Prostate gland (tissue), 2 donors: ENCODE results near the gene FNBP1L.

Experiments used
- CTCF ChIP-seq, 4 experiments: fragments of 200-600 bp in 2 of 4; fragments of 450-650 bp in 2 of 4; sonication (generic) in 2 of 4; IDR thresholded peaks; 1 replicate in 3 of 4; 2 replicates in 1 of 4; pipeline ENCODE4 v1.5.1; 2016 to 2019; ENCODE audit warnings: antibody characterized with exemption in 4 of 4, mild to moderate bottlenecking in 2 of 4, moderate library complexity in 2 of 4
- POLR2AphosphoS5 ChIP-seq: sonication (generic); formaldehyde crosslinking; IDR thresholded peaks from one replicate; pipeline ENCODE4 v1.6.1; 2017; ENCODE audit warnings: antibody characterized with exemption

GRCh38 chr1:93414749-93415148, 33.2 kb upstream of the FNBP1L start:
- TF ChIP-seq POLR2AphosphoS5 = no peak
- no peak for TF ChIP-seq CTCF (IDR thresholded peaks at IDR 0.05)
